ENCODE measurements around the gene KLHL33. TPM values are rescaled to one million over a fixed set of nuclear protein-coding genes. Genes with fewer than 3 reads are reported as not detected.

KLHL33 gene
- total and polyA plus RNA-seq, 8 donors: under 0.01 to 4.3 (median 0.06) TPM; not detected in 3

- H3K27me3 ChIP-seq: no peaks in the 10 kb centered on the region
- no peak for TF ChIP-seq CTCF (IDR thresholded peaks at IDR 0.05)
- TF ChIP-seq POLR2AphosphoS5 (IDR thresholded peaks at IDR 0.05): no peak
- no peak for TF ChIP-seq POLR2A (IDR thresholded peaks at IDR 0.05)
- no peak for TF ChIP-seq EP300 (IDR thresholded peaks at IDR 0.05)
- H3K36me3 ChIP-seq: peaks cover 37 to 48% (median 46%) of the 10 kb centered on the region in 4 donors
- no peak for DNase-seq
- no peaks in the 10 kb centered on the region for H3K9me3 ChIP-seq
- no peak overlapping the region for H3K27ac ChIP-seq
- peaks cover 9 to 35% (median 26%) of the 10 kb centered on the region in 4 donors for H3K4me1 ChIP-seq
- intact Hi-C loops (cut with DNase I; ENCODE audit: low total_unique reads): no loop called here
- H3K4me3 ChIP-seq: no peak overlapping the region
- 84 to 90% (median 86%) methylated on average over 2 of the region's 2 CpGs for WGBS, 5 donors
These were observed 26.7 kb downstream of the KLHL33 start for GRCh38 chr14:20409226-20409625.

GRCh38 chr14:20403521-20403920 is 32.4 kb downstream of the KLHL33 start:
- Histone ChIP-seq H3K4me1 (peaks cover 0 to 16% (median 3%) of the 10 kb centered on the region in 4 donors), H3K9me3 (no peaks in the 10 kb centered on the region), H3K27ac (no peak overlapping the region), H3K4me3 (no peak overlapping the region), H3K36me3 (peaks cover 69 to 100% (median 99%) of the 10 kb centered on the region in 4 donors), H3K27me3 (no peaks in the 10 kb centered on the region)
- 87 to 92% (median 89%) methylated on average over 11 of the region's 11 CpGs for WGBS, 5 donors
- TF ChIP-seq POLR2A (IDR thresholded peaks at IDR 0.05) (no peak), EP300 (IDR thresholded peaks at IDR 0.05) (no peak), CTCF (IDR thresholded peaks at IDR 0.05) (no peak), POLR2AphosphoS5 (IDR thresholded peaks at IDR 0.05) (no peak)
- intact Hi-C loops (cut with DNase I; ENCODE audit: low total_unique reads): no loop called here
- no peak for DNase-seq

- Histone ChIP-seq H3K36me3 (peaks cover 66 to 100% (median 99%) of the 10 kb centered on the region in 4 donors), H3K4me3 (no peak overlapping the region), H3K27ac (peak overlapping the region in 2 of 5 donors; percentile 39 to 72), H3K9me3 (no peaks in the 10 kb centered on the region), H3K27me3 (no peaks in the 10 kb centered on the region), H3K4me1 (peaks cover 0 to 10% (median 0%) of the 10 kb centered on the region in 4 donors)
- DNase-seq: no peak
- TF ChIP-seq EP300 (IDR thresholded peaks at IDR 0.05) (no peak), CTCF (IDR thresholded peaks at IDR 0.05) (no peak), POLR2A (IDR thresholded peaks at IDR 0.05) (no peak), POLR2AphosphoS5 (IDR thresholded peaks at IDR 0.05) (peak in 1 of 3 donors; percentile 9)
- intact Hi-C loops (cut with DNase I; ENCODE audit: low total_unique reads): no loop called here
- 86 to 90% (median 90%) methylated on average over 10 of the region's 10 CpGs for WGBS, 5 donors
These were observed 34.9 kb downstream of the KLHL33 start for GRCh38 chr14:20400965-20401593.

- peak overlapping the region in 2 of 5 donors; percentile 39 to 72 for H3K27ac ChIP-seq
- no peaks in the 10 kb centered on the region for H3K27me3 ChIP-seq
- peaks cover 0 to 10% (median 0%) of the 10 kb centered on the region in 4 donors for H3K4me1 ChIP-seq
- no peak for DNase-seq
- peaks cover 68 to 100% (median 99%) of the 10 kb centered on the region in 4 donors for H3K36me3 ChIP-seq
- no peaks in the 10 kb centered on the region for H3K9me3 ChIP-seq
- intact Hi-C loops (cut with DNase I; ENCODE audit: low total_unique reads): no loop called here
- no peak overlapping the region for H3K4me3 ChIP-seq
- TF ChIP-seq POLR2AphosphoS5 (IDR thresholded peaks at IDR 0.05) (no peak), EP300 (IDR thresholded peaks at IDR 0.05) (no peak), POLR2A (IDR thresholded peaks at IDR 0.05) (no peak), CTCF (IDR thresholded peaks at IDR 0.05) (no peak)
- 81 to 100% (median 95%) methylated on average over 1 of the region's 1 CpG for WGBS, 5 donors
These were observed 35.4 kb downstream of the KLHL33 start for GRCh38 chr14:20400589-20400964.

All from stomach (tissue), 9 donors.